NCI-H460 (cell line): ENCODE measurements around the gene IFT81. TPM values are rescaled to one million over a fixed set of nuclear protein-coding genes. Genes with fewer than 3 reads are reported as not detected.
"Not testable (repeated sequence)": the region's sequence is repeated elsewhere in the genome, so short reads cannot be mapped to it uniquely, and the experiment has no call there.

Experiments
- DNase-seq: peaks from one replicate; pipeline ENCODE4 v3.0.0-alpha.2; 2016; ENCODE audit warnings: low read depth; ENCODE audit errors: extremely low read depth
- total RNA-seq: library from RNA; depleted of rRNA; stranded (reverse); fragments of >200 nt; shearing (Covaris generic); gene quantifications from 2 replicates; pipeline ENCODE4 v1.2.3, GENCODE V29; 2014

Gene IFT81
- total RNA-seq, 1 experiment from 2014 or later = 10.3 TPM

DNA sequence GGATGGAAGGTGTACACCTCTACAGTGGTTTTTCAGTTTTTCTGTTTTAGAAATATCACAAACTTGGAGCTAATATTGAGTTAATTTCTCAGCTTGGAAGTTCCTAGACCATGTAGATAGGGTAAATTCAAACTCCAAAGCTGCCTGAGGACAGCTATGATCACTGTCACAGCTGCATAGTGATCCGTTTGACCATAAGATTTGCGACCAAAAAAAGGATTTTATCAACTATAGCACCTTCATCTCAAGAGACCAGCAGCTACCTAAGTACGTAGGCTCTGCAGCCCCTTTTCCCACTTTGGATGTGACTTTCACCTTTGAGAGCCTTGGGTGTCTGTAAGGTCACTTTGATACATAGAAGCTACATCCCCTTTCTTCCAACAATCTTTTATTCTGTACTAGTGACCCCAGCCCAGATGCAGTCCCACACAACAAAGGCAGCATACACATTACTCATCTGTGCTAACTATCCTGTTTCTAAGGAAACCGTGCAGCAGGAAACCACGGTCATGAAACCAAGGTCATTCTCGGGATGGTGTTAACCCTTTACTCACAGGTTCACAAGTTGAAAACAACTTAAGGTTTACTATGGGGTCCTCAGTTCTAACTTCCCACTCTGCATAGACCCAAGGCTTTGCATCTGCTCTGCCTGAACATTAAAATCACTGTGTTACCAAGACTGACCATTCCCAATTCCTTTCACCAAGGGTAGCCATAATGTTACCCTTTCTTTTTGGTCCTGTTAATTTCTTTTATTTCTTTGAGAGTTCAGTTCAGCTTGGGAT, 75.4 kb downstream of the IFT81 start:
- no peak for DNase-seq

- DNase-seq = no peak
These were observed 75.9 kb downstream of the IFT81 start for GRCh38 chr12:110200124-110200417.

- no peak for DNase-seq
These were observed 77.8 kb downstream of the IFT81 start for GRCh38 chr12:110201995-110202394.

DNA sequence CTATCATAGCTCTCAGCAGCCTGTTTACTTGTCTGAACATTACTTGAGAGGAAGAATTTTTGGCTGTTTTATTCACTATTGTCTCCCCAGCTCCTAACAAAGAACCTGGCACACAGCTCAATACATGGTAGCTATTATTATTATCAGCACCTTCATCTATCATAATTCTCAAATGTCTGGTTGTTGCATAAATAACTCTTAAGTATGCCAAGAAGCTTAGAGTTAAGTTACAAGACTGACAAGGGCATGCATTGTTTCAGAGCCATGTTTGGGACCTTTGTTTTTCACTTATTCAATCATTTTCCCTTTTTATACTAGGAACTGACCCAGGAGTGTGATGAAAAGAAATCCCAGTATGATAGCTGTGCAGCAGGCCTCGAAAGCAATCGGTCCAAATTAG, 79.4 kb downstream of the IFT81 start:
- no peak for DNase-seq

- DNase-seq = no peak
These were observed 81.8 kb downstream of the IFT81 start for GRCh38 chr12:110205931-110206330.

DNA sequence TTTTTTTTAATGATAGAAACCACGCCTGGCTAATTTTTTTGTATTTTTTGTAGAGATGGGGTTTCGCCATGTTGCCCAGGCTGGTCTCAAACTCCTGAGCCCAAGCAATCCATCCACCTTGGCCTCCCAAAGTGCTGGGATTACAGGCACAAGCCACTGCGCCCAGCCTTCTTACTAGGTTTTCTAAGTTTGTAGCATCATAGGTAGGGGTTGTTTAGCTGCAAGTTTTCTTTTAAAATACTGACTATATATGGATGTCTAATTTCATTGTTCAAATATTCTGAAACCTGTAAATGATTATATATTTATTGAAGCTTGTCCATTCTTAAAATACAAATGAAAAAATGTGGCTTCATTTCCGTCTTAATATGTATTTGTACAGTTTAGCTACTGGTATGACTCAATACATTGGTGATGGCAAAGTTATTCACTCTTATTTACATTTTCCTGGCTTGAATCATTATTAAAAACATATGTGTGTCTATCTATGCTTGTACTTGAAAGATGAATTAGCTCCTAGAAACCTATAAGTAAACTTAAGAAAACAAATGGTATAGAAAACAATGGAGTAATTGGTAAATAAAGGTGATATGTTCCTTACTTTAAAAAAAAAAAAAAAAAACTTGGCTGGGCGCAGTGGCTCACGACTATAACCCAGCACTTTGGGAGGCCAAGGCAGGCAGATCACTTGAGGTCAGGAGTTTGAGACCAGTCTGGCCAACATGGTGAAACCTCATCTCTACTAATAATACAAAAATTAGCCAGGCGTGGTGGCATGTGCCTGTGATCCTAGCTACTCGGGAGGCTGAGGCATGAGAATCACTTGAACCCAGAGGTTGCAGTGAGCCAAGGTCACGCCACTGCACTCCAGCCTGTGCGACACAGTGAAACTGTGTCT, 87.7 kb downstream of the IFT81 start:
- DNase-seq = not testable (repeated sequence)

- no peak for DNase-seq
These were observed 94.0 kb downstream of the IFT81 start for GRCh38 chr12:110217996-110218674.

DNA sequence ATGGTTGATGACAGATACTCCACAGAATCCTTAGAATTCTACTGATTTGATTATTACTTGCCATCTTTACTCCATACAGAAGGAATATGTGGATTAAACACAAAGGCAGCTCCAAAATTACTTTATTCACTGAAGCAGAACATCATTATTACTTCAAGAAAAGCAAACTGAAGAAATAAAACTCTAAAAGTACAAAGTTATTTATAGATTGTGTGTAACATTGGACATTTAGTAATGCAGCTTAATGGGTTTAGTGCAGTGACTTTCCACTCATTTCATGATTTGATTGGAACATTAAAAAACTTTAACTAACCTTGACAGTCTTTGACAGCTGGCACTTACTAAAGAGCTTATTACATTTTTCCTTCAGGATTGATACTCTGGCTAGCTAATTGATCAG, 97.9 kb downstream of the IFT81 start:
- no peak for DNase-seq

DNA sequence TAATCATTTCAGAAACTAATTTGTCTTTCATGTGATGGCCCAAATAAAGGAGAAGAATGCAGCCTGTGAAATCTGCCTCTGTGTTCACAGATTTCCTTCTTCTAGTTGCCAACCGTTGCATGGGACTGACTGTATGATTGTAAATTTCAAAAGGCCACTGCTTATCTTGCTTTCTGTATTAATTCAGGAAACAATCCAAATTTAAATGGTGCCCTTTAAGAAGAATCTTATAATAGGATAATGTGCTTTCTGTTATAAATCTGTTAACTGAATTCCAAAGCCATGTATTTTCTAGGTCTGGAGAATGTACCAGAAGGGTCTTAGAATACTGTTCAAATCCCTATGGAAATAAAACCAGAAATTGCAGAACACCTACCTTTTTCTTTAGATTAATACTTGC, 98.3 kb downstream of the IFT81 start:
- DNase-seq = no peak

- no peak for DNase-seq
These were observed 99.7 kb downstream of the IFT81 start for GRCh38 chr12:110223777-110224378.

- DNase-seq = peak; percentile 44
These were observed 100.5 kb downstream of the IFT81 start for GRCh38 chr12:110224379-110225304.

GRCh38 chr12:110227138-110227537, 103.0 kb downstream of the IFT81 start:
- no peak for DNase-seq

DNA sequence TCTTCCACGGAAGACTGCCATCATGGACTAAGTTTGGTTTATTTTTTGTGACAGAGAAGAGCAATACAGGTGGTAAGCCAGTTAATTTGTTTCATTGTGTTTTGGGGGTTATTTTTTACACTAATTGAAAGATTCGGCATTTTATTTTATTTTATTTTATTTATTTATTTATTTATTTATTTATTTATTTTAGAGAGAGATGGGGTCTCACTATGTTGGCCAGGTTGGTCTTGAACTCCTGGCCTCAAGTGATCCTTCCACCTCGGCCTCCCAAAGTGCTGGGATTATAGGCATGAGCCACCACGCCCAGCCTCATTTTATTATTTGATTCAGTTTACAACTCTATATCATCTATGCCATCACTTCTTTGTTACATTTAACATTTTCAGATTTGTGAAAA, 104.2 kb downstream of the IFT81 start:
- not testable (repeated sequence) for DNase-seq

DNA sequence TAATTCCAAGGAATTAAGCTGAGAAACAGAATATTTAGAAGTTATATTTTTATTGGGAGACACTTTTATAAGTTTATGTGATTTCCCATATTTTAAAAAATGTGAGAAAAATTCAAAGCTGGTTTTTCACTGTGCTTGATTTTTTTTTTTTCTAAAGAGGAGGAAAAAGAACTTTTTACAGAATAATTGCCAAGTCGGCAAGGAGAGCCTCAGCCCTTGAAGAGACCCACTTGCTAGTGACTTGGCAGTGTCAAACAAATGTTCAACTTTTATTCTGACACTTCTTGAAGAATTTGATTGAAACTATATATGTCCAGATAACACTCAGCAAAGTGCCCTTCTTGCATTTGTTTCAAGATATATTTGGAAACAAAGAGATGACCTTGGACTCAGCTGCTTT, 104.6 kb downstream of the IFT81 start:
- no peak for DNase-seq

DNA sequence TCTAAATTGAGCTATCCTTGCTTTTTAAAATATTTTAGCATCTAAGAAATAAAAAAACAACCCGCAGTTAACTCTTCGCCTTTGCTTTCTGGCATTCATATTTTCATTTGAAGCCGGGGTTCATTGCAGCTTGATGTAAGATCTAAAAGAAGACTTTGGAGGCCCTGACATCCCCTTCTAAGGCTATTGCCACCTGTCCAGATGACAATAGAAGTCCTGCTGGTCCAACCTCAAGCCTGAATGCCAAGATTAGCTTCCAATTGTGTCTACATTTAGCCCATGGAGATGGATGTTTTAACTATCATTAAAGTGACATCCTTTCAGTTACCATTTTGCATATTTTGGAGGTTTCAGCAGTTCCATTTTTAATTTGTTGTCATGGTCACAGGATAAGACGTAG, 105.3 kb downstream of the IFT81 start:
- DNase-seq = no peak

DNA sequence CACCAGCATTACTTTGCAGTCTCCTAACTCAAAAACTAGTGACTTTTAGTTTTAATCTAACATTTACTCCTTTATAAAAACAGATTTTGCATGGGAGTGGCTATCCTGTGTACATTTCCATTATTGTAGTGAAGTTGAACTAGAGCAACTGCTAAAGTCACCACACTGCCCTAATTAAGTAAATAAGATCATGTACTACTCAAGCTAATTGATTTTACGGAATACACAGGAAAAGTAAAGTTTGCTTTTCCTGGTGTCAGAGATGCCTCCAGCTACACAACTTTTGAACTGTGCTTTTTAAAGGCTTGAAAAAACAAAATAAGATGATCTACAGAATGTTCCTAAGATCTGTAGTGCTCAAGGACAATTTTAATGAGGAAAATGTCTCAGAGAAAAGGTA, 106.5 kb downstream of the IFT81 start:
- DNase-seq = no peak

DNA sequence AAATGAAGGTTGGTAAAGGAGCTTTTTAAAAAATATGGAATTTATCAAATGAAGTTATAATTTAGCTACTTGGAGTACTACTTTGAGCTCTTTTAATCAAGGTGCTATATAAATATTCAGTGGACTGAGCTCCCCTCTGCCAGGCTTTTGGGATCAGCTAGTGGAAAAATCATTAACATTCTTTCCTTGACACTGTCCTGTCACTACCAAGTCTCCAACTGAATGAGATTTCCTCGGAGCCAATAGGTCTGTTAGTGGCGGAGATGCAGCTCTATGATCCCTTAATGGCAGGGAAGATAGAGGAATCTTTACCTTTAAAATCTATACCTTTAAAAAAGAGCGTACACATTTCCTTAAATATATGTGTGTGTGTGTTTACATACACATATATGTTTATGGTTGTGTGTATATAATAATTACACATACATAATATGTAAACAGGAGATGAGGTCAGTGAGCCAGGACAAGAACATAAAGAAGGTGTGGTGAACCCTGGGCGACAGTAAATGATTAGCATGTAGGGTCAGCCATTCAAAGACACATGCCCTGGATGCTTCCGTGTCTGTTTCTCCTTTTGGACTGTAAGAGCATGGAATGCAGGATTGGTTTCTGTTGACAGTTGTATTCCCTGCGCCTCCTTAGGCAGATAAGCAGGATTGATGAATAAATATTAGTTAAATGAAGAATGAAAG, 109.2 kb downstream of the IFT81 start:
- DNase-seq = no peak

DNA sequence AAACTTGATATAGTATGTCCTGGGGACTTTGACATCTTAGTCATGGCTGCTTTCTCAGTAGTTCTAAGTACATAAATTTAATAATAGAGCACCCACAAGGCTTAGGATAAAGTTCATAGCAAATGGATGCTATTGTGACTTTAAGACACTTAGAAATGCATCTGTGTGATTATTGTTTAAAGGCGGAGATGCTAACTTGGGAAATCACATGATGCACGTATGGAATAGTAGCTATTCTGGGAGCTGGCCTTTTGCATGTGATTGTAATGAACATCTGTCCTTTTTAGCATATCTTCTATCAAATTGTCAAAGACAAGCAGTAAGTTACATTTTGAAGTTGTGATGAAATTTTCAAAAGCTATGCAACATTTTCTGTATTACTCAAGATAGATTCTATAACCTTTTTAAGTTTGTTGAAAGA, 110.2 kb downstream of the IFT81 start:
- no peak for DNase-seq

DNA sequence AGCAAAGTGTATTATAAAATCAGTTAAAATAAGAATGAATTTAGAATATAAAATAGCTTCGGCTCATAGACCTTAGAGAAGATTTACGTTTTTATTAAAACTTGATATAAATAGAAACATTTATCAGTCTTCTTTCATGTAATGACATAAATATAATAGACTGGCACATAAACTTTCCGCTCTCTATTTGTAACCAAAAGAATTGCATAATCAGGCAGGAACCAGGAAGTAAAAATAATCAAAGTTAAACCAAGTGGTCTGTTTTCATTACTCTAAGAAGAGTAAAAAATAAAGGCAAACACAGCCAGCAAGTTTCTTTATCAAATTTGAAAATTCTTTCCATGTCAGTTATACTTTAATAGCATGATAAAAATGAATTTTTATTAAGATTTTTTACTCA, 110.6 kb downstream of the IFT81 start:
- DNase-seq = no peak
